DND-41 (cell line): ENCODE results near the gene DSTN.

Experiments used
- ATAC-seq: fragments of 200-7000 bp; cut with Tn5 transposase; 3 replicates; pipeline ENCODE4 v1.9.1; 2021; ENCODE audit warnings: low read depth; ENCODE audit not compliant: insufficient read depth
- DNase-seq: peaks from one replicate; pipeline ENCODE4 v3.0.0-alpha.2; 2020
- H2AFZ ChIP-seq: 2 replicates; pipeline ENCODE4 v1.6.0; 2012; ENCODE audit warnings: low read depth, low read length
- H3K27ac ChIP-seq: 2 replicates; pipeline ENCODE4 v1.5.1; 2012; ENCODE audit warnings: low read length, inconsistent platforms
- H3K27me3 ChIP-seq: fragments of 200-600 bp; sonication (generic); 2 replicates; pipeline ENCODE4 v1.6.0; 2012; ENCODE audit warnings: low read length, mild to moderate bottlenecking, inconsistent platforms; ENCODE audit not compliant: insufficient read depth, poor library complexity
- H3K36me3 ChIP-seq: 2 replicates; pipeline ENCODE4 v1.5.1; 2012; ENCODE audit warnings: low read length, inconsistent platforms; ENCODE audit not compliant: insufficient read depth
- H3K4me1 ChIP-seq: 2 replicates; pipeline ENCODE4 v1.5.1; 2012; ENCODE audit warnings: mild to moderate bottlenecking, low read length; ENCODE audit not compliant: insufficient read depth
- H3K4me2 ChIP-seq: 2 replicates; pipeline ENCODE4 v1.6.0; 2012; ENCODE audit warnings: mild to moderate bottlenecking, moderate library complexity, low read length, inconsistent platforms; ENCODE audit not compliant: insufficient read depth
- H3K4me3 ChIP-seq, 2 experiments: fragments of 200-600 bp in 1 of 2; shearing (Covaris generic) in 1 of 2; 2 replicates each; pipeline ENCODE4 v1.5.1; 2012 to 2016; ENCODE audit warnings: inconsistent platforms in 2 of 2, low read length in 2 of 2, mild to moderate bottlenecking in 2 of 2, low read depth in 1 of 2, moderate library complexity in 1 of 2
- H3K79me2 ChIP-seq: 2 replicates; pipeline ENCODE4 v1.6.0; 2012; ENCODE audit warnings: low read length, inconsistent platforms; ENCODE audit not compliant: insufficient read depth
- H3K9ac ChIP-seq: 2 replicates; pipeline ENCODE4 v1.6.0; 2012; ENCODE audit warnings: low read depth, mild to moderate bottlenecking, inconsistent platforms, low read length, moderate library complexity
- H3K9me3 ChIP-seq: 2 replicates; pipeline ENCODE4 v1.5.1; 2012; ENCODE audit warnings: low read length, moderate library complexity, mild to moderate bottlenecking, inconsistent platforms; ENCODE audit not compliant: insufficient read depth, severe bottlenecking
- H4K20me1 ChIP-seq: 2 replicates; pipeline ENCODE4 v1.6.0; 2012; ENCODE audit warnings: low read length; ENCODE audit not compliant: insufficient read depth
- CTCF ChIP-seq: IDR thresholded peaks from 2 replicates; pipeline ENCODE4 v1.5.1; 2012; ENCODE audit warnings: borderline replicate concordance, low read length, moderate library complexity, mild to moderate bottlenecking; ENCODE audit not compliant: poor library complexity, severe bottlenecking; ENCODE audit errors: extremely low read depth
- EZH2 ChIP-seq: IDR thresholded peaks from 3 replicates; pipeline ENCODE4 v1.6.1; 2012; ENCODE audit warnings: borderline replicate concordance, low read depth, mild to moderate bottlenecking, moderate library complexity, low read length, inconsistent platforms; ENCODE audit not compliant: severe bottlenecking

DSTN gene

GRCh38 chr20:17605131-17605660 is 35.3 kb downstream of the DSTN start:
- Histone ChIP-seq H3K9ac (no peak overlapping the region), H3K27ac (no peak overlapping the region), H3K36me3 (peaks cover 10% of the 10 kb centered on the region; the same call in 1 of the 2 replicates), H2AFZ (no peak overlapping the region), H4K20me1 (no peaks in the 10 kb centered on the region), H3K4me1 (no peaks in the 10 kb centered on the region), H3K79me2 (no peaks in the 10 kb centered on the region), H3K4me2 (no peak overlapping the region), H3K27me3 (no peaks in the 10 kb centered on the region), H3K4me3 (no peak overlapping the region), H3K9me3 (no peaks in the 10 kb centered on the region)
- ATAC-seq: no peak
- TF ChIP-seq EZH2 (no peak), CTCF (no peak)
- no peak for DNase-seq

GRCh38 chr20:17606001-17606400 is 36.1 kb downstream of the DSTN start:
- no peak overlapping the region for H3K9ac ChIP-seq
- no peaks in the 10 kb centered on the region for H3K4me1 ChIP-seq
- no peak for TF ChIP-seq EZH2
- no peak for TF ChIP-seq CTCF
- no peak overlapping the region for H3K27ac ChIP-seq
- H3K36me3 ChIP-seq: peaks cover 10% of the 10 kb centered on the region; the same call in 1 of the 2 replicates
- no peaks in the 10 kb centered on the region for H3K27me3 ChIP-seq
- no peaks in the 10 kb centered on the region for H3K9me3 ChIP-seq
- no peak overlapping the region for H2AFZ ChIP-seq
- H3K4me2 ChIP-seq: no peak overlapping the region
- no peak overlapping the region for H3K4me3 ChIP-seq
- no peaks in the 10 kb centered on the region for H3K79me2 ChIP-seq
- no peak for DNase-seq
- H4K20me1 ChIP-seq: no peaks in the 10 kb centered on the region
- no peak for ATAC-seq

GRCh38 chr20:17608701-17609497 is 39.0 kb downstream of the DSTN start:
- H3K36me3 ChIP-seq: 0 out of 2 replicates have a peak, but pooled peaks cover 7% of the 10 kb centered on the region
- H3K9me3 ChIP-seq: no peaks in the 10 kb centered on the region
- DNase-seq: no peak
- ATAC-seq: no peak
- no peak overlapping the region for H3K4me2 ChIP-seq
- H3K27me3 ChIP-seq: no peaks in the 10 kb centered on the region
- H3K27ac ChIP-seq: no peak overlapping the region
- TF ChIP-seq CTCF (no peak), EZH2 (no peak)
- peaks cover 6% of the 10 kb centered on the region; the same call in 1 of the 2 replicates for H4K20me1 ChIP-seq
- H3K4me3 ChIP-seq: no peak overlapping the region
- H2AFZ ChIP-seq: no peak overlapping the region
- no peaks in the 10 kb centered on the region for H3K4me1 ChIP-seq
- H3K79me2 ChIP-seq: no peaks in the 10 kb centered on the region
- H3K9ac ChIP-seq: no peak overlapping the region
